Activated gamma-delta T cell (primary cell): ENCODE measurements around the gene HPRT1.

ENCODE experiments used
- DNase-seq: peaks from one replicate; lab custom pipeline; 2025; lab: John Stamatoyannopoulos, UW

The HPRT1 gene

GRCh38 chrX:134476284-134476683 lies 16.3 kb downstream of the HPRT1 start:
- DNase-seq, result no peak

- DNase-seq, result no peak
Measured at GRCh38 chrX:134478374-134478773, 18.4 kb downstream of the HPRT1 start.

- DNase-seq, result no peak
Measured at GRCh38 chrX:134480061-134480460, 20.1 kb downstream of the HPRT1 start.

- DNase-seq, result no peak
Measured at GRCh38 chrX:134481339-134481738, 21.4 kb downstream of the HPRT1 start.

- no peak for DNase-seq
Measured at GRCh38 chrX:134482371-134482770, 22.4 kb downstream of the HPRT1 start.

- no peak for DNase-seq
Measured at GRCh38 chrX:134484039-134484438, 24.1 kb downstream of the HPRT1 start.

- no peak for DNase-seq
Measured at GRCh38 chrX:134501941-134502340, 42.0 kb downstream of the HPRT1 start.

GRCh38 chrX:134502686-134503085 lies 42.7 kb downstream of the HPRT1 start:
- no peak for DNase-seq

- no peak for DNase-seq
Measured at GRCh38 chrX:134512566-134512965, 52.6 kb downstream of the HPRT1 start.

- no peak for DNase-seq
Measured at GRCh38 chrX:134513091-134513490, 53.1 kb downstream of the HPRT1 start.

- DNase-seq, result no peak
Measured at GRCh38 chrX:134520860-134521390, 61.0 kb downstream of the HPRT1 start.

GRCh38 chrX:134524181-134524580 lies 64.2 kb downstream of the HPRT1 start:
- DNase-seq, result no peak

GRCh38 chrX:134525086-134525792 lies 65.3 kb downstream of the HPRT1 start:
- no peak for DNase-seq

- DNase-seq, result no peak
Measured at GRCh38 chrX:134526399-134526798, 66.4 kb downstream of the HPRT1 start.

GRCh38 chrX:134528960-134529359 lies 69.0 kb downstream of the HPRT1 start:
- DNase-seq, result no peak

GRCh38 chrX:134529481-134529880 lies 69.5 kb downstream of the HPRT1 start:
- no peak for DNase-seq

GRCh38 chrX:134530845-134531244 lies 70.9 kb downstream of the HPRT1 start:
- DNase-seq, result no peak

GRCh38 chrX:134533352-134533751 lies 73.4 kb downstream of the HPRT1 start:
- no peak for DNase-seq

- DNase-seq, result no peak
Measured at GRCh38 chrX:134533952-134534351, 74.0 kb downstream of the HPRT1 start.

- no peak for DNase-seq
Measured at GRCh38 chrX:134537179-134537955, 77.4 kb downstream of the HPRT1 start.

GRCh38 chrX:134538316-134538715 lies 78.4 kb downstream of the HPRT1 start:
- DNase-seq, result no peak

GRCh38 chrX:134541906-134542305 lies 81.9 kb downstream of the HPRT1 start:
- DNase-seq, result no peak

- no peak for DNase-seq
Measured at GRCh38 chrX:134542485-134542884, 82.5 kb downstream of the HPRT1 start.
